HG02610 (cell line): Measurements from ENCODE around the gene SLC6A13.
"Not testable (repeated sequence)": the region's sequence is repeated elsewhere in the genome, so short reads cannot be mapped to it uniquely, and the experiment has no call there.

Experiments used
- ATAC-seq: cut with Tn5 transposase; IDR thresholded peaks from one replicate; pipeline ENCODE4 v1.9.1; 2021; ENCODE audit warnings: mild to moderate bottlenecking, moderate library complexity; ENCODE audit not compliant: unreplicated experiment

SLC6A13 gene

DNA sequence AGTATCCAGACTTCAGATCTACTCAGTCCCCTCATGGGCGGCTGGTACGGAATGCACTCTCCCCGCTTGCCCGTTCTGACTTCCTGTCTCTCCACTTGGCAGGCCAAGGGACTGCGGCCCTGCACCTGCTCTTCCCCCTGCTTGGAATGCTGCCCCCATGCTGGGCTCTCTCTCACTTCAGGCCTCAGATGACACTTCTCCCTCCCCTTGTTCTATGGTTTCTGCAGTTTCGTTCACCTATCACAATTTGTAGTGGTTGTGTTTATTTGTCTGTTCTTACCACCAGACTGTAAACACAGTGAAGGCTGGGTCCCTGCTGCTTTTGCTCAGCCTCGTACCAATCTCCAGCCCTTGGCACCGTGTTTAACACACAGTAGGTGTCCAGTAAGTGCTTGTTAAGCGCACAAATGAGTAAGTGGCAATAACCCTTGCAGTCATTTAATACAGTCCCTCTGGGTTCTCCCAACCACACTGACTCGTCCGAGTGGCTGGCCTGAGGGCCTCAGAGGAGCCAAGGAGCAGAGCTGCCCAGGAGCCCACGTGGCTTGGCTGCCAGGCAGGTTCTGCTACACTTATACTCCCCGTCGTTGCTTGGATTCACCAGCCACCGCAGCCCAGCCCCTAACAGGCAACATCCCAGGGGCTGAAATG lies 60.4 kb downstream of the SLC6A13 start:
- no peak for ATAC-seq

DNA sequence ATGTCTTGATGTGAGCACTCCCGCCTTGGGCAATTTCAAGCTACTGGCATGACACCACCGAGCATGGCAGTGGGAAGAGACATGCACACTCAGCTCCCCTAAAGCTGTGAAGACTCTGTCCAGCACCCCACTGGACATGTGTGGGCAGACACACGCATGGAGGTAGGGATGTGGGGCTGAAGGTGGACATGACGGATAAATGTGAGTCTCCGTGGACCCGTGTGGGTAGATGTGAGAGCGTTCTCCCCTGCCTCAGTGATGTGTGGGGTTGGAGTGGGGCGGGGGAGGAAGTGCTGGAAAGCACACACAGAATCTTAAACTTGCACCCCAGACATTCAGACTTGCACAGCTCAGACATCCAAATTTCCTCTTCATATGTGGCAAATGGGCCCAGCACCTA lies 61.3 kb downstream of the SLC6A13 start:
- no peak for ATAC-seq

DNA sequence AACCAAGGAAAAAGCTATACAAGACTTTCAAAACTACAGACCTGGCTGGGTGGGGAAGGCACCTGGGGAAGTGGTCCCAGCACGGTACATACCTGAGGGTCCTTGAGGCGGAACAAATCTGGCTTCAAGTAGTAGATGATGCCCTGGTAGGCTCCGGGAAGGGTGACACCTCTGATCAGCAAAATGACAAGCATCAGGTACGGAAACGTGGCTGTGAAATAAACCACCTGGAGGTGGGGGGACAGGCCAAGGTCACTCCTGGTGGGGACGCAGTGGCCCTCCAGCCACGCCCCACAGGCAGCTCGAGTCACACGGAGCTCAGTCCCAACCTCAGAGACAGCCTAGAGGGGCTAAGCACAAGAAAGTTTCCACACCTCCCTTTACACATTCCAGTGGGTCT lies 63.9 kb downstream of the SLC6A13 start:
- ATAC-seq, result no peak

DNA sequence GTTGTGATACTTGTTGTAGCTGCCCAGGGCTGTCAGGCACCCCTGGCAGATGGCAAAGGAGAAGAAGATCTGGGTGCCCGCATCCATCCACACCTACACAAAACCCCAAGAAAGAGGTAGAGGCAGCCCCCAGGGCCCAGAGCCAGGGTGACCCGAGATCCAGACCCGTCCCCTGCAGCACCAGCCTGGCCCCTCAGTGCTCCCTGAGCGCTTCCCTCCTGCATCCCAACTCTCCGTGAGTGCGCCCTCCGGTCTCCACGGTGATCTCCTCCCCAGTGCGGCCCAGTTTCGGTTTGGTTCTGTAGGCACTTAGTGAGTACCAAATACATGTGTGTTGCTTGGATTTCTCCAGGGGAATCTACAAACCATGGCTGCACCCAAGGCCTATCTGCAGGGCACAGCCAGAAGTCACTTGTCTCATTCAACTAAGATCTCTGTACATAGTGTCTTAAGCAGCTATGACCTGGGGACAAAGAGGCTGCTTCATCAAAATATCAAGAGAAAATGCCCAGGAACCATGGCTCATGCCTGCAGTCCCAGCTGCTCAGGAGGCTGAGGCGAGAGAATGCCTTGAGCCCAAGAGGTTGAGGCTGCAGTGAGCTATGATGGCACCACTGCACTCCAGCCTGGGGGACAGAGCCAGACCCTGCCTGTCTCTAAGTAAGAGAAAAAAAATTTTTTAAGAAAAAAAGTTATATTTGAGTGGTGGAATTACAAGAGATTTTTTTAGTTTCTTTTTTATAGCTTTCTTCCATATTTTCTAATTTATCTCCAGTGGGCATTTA lies 64.5 kb downstream of the SLC6A13 start:
- ATAC-seq, result no peak

DNA sequence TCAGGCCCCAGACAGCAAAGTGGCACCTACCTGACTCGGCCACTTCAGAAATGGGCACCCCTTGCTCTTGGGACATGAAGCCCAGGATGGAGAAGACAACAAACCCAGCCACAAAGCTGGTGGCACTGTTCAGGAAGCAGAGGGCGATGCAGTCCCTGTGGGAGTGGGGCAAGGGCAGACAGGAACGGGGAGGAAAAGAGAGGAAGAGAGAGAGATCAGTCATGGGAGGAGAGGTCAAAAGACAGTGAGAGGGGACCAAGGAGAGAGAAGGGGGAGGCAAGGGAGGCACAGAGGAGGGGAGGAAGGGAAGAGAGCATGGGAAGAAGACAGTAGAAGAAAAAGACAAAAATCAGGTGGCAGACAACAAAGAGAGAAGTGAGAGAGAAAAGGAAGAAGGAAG lies 65.3 kb downstream of the SLC6A13 start:
- ATAC-seq, result no peak

DNA sequence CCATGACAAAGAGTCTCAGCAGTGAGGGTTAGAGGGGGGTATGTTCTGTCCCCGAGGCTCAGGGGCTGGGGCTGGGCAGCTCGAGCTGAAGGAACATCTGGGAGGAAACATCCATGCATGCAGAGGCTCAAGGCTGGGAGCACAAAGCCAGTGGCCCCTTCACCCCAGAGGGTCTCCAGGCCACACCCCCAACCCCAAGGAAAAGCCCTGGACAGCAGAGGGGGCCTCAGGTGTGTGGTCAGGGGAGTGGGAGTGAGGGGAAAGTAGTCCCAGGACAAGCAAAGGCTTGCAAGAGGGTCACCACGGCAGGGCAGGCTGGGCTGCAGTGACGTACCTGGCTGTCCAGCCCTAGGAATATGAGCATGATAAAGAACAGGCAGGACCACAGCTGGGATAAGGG lies 66.2 kb downstream of the SLC6A13 start:
- ATAC-seq, result no peak

DNA sequence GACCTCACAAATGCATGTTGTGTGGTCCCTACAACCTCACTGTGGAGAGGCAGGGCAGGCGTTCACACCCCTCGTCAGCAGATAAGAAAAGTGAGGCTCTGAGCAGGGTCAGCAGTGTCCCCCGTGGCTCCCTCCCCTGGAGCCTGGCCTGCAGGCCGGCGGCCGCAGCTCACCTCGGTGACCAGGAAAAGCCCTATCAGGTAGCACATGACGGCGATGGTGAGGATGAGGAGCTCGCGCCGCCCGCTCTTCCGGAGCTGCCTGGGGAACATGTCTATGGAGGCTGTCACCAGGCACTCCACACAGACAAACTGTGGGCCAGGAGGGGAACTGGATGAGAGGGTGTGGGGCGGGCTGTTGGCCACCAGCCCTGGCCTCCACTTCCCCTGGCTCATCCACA lies 66.7 kb downstream of the SLC6A13 start:
- no peak for ATAC-seq

DNA sequence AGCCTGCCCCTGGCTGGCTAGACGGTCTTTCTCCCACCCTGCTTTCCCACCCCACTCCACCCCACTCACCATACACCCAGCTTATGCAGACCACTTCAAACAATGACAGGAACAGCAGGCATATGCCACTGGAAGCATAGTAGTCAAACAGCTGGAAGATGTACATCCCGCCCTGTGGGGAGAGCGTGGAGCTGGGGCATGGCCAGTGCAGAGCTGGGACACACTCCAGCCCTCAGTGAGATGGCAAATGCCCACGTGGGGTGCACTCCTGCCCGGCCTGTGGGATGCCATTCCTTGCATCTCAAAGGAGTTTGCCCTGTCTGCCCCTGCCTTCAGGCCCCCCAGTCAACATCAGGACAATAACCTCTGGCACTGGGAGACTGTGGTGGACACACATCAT lies 67.5 kb downstream of the SLC6A13 start:
- ATAC-seq, result no peak

DNA sequence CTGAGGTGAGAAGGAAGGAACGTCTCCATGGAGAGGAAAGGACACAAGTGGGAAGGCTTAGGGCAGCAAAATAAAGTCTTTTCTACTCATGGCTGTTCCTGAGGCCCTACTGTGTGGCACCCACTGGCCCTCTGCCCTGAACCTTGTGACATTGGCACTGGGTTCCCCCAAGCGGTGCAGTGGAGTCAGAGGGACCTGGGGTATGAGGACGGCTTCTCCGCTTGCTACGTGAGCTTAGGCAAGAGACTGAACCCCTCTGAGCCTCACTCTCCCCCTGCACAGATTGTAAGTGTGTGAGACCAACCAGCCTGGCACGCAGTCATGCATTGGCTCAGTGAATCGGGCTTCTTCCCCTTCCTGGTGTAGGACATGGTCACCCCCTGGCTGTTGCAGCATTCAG lies 68.4 kb downstream of the SLC6A13 start:
- no peak for ATAC-seq

DNA sequence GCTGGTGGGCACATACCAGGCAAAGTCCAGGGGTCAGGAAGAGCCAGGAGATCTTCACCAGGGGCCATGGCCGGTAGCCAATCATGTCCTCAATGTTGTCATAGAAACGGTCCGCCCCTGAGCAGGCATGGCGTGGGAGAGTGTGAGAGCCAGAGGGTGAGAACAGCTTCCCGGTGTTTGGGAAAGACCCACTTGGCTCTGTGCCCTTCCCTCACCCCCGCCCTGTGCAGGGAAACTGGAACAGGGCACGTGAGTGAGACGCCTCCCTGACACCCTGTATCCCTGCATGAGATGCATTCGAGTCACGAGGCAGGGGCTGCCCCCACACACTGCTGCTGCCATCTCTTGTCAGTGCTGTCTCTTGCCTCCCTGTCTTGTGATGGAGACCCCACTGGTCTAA lies 69.4 kb downstream of the SLC6A13 start:
- ATAC-seq, result no peak

DNA sequence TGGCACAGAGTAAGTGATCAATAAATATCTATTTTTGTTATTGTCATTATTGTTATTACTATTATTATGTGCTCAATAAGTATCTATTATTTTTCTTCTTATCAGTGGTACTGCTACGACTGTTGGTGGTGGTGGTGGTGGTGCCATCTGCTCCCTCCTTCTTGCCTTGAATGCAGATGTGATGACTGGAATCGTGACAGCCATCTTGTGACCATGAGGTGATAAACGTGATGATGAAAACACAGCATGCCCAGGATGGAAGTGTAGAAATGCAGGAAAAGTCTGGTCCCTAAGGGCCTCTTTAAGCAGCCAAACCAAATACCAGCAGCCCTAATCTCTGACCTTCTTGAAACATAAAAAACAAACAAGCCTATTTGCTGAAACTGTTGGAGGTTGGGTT lies 71.1 kb downstream of the SLC6A13 start:
- no peak for ATAC-seq

DNA sequence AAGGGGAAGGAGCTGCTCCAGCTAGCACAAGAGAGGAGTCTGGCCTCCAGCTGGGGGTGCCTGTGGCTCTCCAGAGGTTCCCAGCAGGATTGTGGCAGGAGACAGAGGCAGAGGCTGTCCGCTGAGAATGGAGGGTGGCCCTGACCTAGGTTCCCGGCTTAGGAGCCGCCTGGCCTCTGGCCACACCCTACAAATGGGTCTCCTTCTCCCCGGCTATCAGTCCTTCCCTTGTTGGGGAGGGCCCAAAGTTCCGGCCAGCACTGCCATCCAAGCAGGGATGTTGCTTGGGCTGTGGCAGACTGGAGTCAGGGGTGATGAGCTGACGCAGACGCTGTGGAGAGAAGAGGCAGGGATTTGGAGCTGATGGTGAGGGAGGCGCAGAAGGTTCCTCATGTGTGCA lies 71.8 kb downstream of the SLC6A13 start:
- no peak for ATAC-seq

DNA sequence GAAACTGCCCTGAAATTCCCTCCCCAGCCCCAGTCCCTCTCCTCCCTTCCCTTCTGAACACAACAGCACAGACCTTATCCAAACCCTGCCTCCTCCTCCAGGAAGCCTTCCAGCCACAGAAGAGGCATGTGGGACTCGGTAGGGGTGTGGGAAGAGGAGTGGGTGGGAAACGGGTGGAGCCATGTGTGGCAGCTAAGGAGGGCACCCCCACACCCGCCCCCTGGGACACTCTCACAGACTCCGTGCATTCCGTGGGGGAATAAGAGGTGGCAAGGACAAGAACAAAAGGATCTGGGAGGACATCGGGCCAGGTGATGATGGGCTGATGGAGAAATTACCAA lies 73.0 kb downstream of the SLC6A13 start:
- ATAC-seq, result no peak

DNA sequence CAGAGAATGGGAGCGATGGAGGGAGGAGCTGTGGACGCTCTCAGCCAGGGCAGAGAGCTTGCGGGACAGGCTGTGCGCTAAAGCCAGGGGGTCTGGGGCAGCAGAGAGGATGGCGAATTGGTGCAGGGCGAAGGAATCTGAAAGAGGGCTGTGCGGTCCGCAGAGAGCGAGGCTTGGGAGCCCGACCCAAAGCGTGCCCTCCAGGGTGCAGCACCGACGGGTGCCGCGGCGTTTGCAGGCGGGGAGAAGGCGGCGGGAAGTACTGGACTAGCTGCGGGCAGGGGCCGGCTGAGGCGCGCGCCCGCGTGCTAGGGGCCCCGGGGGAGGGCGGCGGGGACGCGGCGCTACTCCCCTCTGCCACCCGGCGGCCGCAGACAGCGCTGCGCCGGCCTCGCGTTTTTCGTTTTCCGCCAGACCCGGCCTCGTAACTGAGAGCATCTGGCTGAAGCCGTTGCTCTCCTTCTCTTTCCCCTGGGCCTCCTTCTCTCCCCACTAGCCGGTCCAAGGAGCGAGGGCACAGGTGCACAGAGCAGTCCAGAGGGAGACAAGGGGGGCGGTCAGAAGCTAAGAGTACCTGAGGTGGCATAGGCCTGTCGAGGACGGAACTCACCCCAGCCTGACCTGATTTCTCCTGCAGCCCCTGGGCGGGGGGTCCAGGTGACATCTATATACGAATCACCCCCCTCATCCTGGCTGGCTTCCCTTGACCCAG lies 73.6 kb downstream of the SLC6A13 start:
- ATAC-seq, result no peak

DNA sequence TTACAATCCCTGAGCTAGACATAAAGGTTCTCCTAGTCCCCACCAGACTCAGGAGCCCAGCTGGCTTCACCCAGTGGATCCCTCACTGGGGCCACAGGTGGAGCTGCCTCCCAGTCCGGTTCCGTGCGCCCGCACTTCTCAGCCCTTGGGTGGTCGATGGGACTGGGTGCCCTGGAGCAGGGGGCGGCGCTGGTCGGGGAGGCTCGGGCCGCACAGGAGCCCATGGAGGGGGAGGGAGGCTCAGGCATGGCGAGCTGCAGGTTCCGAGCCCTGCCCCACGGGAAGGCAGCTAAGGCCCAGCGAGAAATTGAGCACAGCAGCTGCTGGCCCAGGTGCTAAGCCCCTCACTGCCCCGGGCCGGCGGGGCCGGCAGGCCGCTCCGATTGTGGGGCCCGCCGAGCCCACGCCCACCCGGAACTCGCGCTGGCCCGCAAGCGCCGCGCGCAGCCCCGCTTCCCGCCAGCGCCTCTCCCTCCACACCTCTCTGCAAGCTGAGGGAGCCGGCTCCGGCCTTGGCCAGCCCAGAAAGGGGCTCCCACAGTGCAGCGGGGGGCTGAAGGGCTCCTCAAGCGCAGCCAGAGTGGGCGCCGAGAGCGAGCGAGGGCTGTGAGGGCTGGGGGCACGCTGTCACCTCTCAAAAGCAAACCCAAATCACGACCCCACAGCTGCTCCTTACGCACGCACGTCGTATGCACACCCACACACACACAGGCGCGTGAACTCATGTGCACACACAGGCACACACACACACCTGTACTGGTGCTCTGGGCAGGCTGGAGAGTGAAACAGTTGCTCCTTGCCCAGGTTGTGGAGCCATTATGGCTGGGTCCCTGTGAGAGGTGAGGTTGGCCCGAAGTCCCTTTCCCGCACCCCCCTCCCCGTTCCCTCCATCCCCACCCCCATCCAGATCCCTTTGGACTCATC lies 74.4 kb downstream of the SLC6A13 start:
- not testable (repeated sequence) for ATAC-seq

DNA sequence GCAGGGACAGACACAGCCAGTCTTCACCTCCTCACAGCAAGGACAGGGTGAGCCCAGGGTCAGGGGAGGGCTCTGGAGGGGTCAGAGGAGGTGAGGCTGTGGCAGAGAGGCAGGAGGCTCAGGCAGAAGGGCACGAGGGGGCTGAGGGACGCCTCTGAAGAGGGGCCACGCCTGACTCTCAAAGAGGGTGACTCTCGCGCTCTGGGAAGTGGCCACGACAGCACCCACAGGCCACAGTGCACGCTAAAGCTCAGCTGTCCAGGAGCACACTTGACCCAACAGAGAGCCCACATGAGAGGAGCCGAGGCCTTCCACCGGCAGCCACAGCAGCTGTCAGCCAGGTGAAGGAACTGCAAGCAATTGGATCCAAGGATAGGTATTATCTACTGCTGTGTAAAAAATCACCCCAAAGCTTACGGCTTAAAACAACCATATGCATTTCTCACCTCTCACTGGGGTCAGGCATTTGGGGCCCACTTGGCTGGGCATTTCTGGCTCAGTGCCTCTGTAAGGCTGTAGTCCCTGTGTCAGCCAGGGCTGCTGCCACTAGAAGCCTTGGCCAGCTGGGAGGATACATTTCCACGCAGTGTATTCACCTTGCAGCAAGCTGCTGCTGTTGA lies 76.5 kb downstream of the SLC6A13 start:
- no peak for ATAC-seq

DNA sequence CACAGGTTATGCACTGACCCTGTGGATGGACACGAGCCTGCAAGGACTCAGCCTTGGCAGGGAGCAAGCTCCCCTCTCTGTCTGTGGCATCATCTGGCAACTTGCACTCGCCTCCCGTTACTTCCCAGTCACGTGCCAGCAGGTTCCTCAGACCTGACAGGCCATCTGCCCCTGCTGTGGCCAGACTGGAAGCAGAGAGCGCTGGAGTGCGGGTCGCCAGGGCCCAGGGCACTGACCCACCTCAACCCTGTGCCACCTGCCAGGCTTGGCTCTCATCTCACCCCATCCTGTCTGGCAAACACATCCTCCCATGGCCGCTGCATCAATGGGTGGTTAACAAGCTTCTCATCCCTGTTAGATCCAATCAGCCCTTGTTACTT lies 77.1 kb downstream of the SLC6A13 start:
- ATAC-seq, result no peak

DNA sequence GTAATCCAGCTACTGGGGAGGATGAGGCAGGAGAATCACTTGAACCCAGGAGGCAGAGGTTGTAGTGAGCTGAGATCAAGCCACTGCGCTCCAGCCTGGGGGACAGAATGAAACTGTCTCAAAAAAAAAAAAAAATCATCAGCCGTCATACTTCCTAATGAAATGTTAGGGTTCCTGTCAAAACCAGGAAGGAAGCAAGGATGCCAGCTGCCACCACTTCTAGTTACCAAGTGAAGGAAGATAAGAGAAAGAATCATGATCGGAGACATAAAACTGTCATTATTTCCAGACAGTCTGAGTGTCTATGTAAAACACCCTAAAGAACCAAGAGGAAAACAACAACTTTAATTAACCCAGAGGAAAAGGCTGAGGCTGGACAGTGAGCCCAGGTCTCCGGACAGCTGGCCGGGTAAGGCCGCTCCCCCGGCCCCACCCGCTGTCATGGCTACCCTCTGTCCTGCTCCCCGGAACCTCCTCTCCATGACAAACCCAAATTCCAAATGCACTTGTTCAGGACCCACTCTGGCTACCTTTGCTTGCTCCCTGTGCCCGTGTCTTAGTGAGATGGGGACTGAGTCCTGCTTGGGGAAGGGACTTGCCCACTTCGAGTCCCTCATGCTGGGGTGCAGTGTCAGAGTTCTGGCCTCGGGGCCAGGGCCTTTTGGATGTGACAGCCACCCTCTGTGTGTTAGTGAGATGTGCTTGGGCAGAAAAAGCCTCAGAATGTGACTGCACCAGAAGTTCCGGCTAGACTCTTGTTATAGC lies 77.6 kb downstream of the SLC6A13 start:
- no peak for ATAC-seq

DNA sequence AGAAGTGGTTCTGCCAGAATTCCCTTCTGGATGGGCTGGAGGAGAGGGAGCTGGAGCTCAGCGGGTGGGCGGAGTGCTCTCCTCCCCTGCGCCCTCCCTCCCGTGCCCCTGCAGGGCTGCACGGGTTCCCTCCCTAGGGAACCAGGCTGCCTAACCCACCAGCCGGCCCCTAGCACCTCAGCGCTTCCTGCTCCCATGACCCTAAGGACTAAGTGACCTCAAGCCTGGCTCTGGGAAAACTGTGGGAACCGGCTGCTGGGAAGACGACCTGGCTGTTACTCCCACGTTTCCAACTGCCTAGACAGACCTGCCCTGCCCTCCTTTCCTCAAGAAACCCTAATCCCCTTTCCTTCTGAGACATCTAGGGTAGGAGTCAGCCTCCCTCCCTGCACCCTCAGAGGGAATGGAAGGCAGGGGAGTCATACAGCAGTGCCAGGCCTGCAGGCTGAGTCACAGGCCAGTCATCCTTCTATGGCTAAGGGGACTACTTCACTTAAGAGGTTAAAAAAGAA lies 80.2 kb downstream of the SLC6A13 start:
- no peak for ATAC-seq

DNA sequence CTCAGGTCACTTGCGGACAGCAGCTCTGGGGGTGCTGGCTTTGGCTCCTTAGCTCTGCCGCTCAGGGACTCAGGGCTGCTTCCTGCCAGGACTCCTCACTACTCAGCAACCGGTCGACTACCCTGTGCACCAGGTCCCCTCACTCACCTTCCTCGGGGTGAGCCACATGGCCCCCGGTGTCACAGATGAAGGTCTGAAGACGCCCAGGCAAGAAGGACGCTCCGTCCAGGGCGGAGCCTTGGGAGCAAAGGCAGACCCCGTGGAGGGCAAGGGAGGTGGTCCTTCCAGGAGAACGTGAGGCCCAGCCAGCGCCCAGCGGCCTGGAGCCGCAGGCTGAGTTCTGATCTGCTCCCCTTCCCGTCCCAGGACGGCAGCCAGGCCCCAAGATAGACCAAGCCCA lies 80.7 kb downstream of the SLC6A13 start:
- ATAC-seq, result no peak
